HFFc6 (cell line): ENCODE measurements around the gene MYLK. TPM values are rescaled to one million over a fixed set of nuclear protein-coding genes. Genes with fewer than 3 reads are reported as not detected.

ENCODE experiments used
- DNase-seq: peaks from one replicate; pipeline ENCODE4 v3.0.0-alpha.2; 2018
- H3K27ac Mint-ChIP-seq: 2 replicates; pipeline ENCODE4 v1.8.0; 2020; ENCODE audit warnings: mild to moderate bottlenecking, mixed read lengths
- H3K27me3 Mint-ChIP-seq: 2 replicates; pipeline ENCODE4 v1.8.0; 2021; ENCODE audit warnings: mild to moderate bottlenecking, moderate library complexity, mixed read lengths; ENCODE audit not compliant: insufficient read depth
- H3K36me3 Mint-ChIP-seq: 2 replicates; pipeline ENCODE4 v1.8.0; 2021; ENCODE audit warnings: low read depth, mixed read lengths
- H3K4me1 Mint-ChIP-seq: 2 replicates; pipeline ENCODE4 v1.8.0; 2020; ENCODE audit warnings: low read depth, mixed read lengths
- H3K4me3 Mint-ChIP-seq: 2 replicates; pipeline ENCODE4 v1.8.0; 2020; ENCODE audit warnings: mild to moderate bottlenecking, moderate library complexity, mixed read lengths
- H3K9me3 Mint-ChIP-seq: 2 replicates; pipeline ENCODE4 v1.8.0; 2020; ENCODE audit warnings: mild to moderate bottlenecking, mixed read lengths
- total RNA-seq, 6 experiments: library from RNA; stranded (reverse); fragmentation: NEBNext Ultra II Directional; extraction: Animal tissue kit (Norgen Biotek cat#: 25700); gene quantifications; 2 replicates in 1 of 6; 3 replicates in 5 of 6; pipeline ENCODE4 v1.2.3, GENCODE V29; 2021
- TF ChIP-seq, protein P1 (sequence below): fragments of 200-600 bp; sonication (generic); IDR thresholded peaks from 2 replicates; pipeline ENCODE4 v1.5.0; 2021; ENCODE audit warnings: antibody characterized with exemption, mild to moderate bottlenecking

The MYLK gene
- total RNA-seq, 6 experiments from 2014 or later, result 296 to 431 (median 335) TPM

DNA sequence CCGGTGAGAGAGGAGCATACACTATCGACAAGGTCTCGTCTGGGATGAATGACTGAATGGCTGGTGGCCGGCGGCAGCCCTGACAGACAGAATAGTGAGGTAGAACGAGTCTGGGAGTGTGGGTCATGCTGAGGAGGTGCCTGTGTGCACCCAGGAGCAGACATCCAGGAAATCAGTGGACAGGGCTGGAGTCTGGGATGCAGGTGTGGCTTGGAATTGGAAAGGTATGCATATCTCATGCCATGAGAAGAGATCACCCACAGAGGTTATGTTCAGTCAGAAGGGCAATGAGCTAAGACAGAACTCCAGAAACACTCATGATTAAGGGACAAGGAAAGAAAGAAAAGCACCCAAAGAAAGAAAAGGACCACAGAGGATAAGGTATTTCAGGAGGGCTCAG lies 320.1 kb downstream of the MYLK start:
- H3K36me3 Mint-ChIP-seq, result peaks cover 11% of the 10 kb centered on the region
- peaks cover 21% of the 10 kb centered on the region for H3K4me1 Mint-ChIP-seq
- no peak overlapping the region for H3K27ac Mint-ChIP-seq
- no peak overlapping the region for H3K4me3 Mint-ChIP-seq
- no peaks in the 10 kb centered on the region for H3K27me3 Mint-ChIP-seq
- DNase-seq, result no peak
- TF ChIP-seq, protein P1, sequence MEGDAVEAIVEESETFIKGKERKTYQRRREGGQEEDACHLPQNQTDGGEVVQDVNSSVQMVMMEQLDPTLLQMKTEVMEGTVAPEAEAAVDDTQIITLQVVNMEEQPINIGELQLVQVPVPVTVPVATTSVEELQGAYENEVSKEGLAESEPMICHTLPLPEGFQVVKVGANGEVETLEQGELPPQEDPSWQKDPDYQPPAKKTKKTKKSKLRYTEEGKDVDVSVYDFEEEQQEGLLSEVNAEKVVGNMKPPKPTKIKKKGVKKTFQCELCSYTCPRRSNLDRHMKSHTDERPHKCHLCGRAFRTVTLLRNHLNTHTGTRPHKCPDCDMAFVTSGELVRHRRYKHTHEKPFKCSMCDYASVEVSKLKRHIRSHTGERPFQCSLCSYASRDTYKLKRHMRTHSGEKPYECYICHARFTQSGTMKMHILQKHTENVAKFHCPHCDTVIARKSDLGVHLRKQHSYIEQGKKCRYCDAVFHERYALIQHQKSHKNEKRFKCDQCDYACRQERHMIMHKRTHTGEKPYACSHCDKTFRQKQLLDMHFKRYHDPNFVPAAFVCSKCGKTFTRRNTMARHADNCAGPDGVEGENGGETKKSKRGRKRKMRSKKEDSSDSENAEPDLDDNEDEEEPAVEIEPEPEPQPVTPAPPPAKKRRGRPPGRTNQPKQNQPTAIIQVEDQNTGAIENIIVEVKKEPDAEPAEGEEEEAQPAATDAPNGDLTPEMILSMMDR, result no peak
- no peaks in the 10 kb centered on the region for H3K9me3 Mint-ChIP-seq

GRCh38 chr3:123562547-123562946 lies 321.6 kb downstream of the MYLK start:
- no peak for DNase-seq
- no peaks in the 10 kb centered on the region for H3K9me3 Mint-ChIP-seq
- no peak overlapping the region for H3K27ac Mint-ChIP-seq
- no peak overlapping the region for H3K4me3 Mint-ChIP-seq
- H3K27me3 Mint-ChIP-seq, result no peaks in the 10 kb centered on the region
- peaks cover 5% of the 10 kb centered on the region; the same call in 1 of the 2 replicates for H3K36me3 Mint-ChIP-seq
- peaks cover 21% of the 10 kb centered on the region for H3K4me1 Mint-ChIP-seq
- TF ChIP-seq, protein P1, result no peak

- TF ChIP-seq, protein P1, result no peak
- no peaks in the 10 kb centered on the region for H3K9me3 Mint-ChIP-seq
- H3K27me3 Mint-ChIP-seq, result no peaks in the 10 kb centered on the region; the same call in 1 of the 2 replicates
- peaks cover 11% of the 10 kb centered on the region; the same call in 1 of the 2 replicates for H3K36me3 Mint-ChIP-seq
- peaks cover 21% of the 10 kb centered on the region for H3K4me1 Mint-ChIP-seq
- DNase-seq, result no peak
- H3K27ac Mint-ChIP-seq, result no peak overlapping the region
- no peak overlapping the region for H3K4me3 Mint-ChIP-seq
Measured at GRCh38 chr3:123561188-123561587, 322.9 kb downstream of the MYLK start.

Other genes with a start within 250 kb of the MYLK start
- 10 to 100 TPM; 25.8 to 39.7 (median 36.3) TPM for gene CCDC14, start 76.9 kb upstream of the MYLK start, total RNA-seq
- gene ROPN1, start 107.8 kb upstream of the MYLK start, total RNA-seq, result not detected
- 1 to 10 TPM; 1.9 to 5.6 (median 2.4) TPM for gene KALRN, start 149.0 kb upstream of the MYLK start, total RNA-seq